Transverse colon (tissue), 4 donors: ENCODE results near the gene RARRES1.

ENCODE experiments used
- POLR2AphosphoS5 ChIP-seq, 3 donors: sonication (generic); formaldehyde crosslinking; IDR thresholded peaks; one replicate each; pipeline ENCODE4 v1.6.1; 2016; ENCODE audit warnings: antibody characterized with exemption in 3 of 3
- TF ChIP-seq, protein P1 (sequence below), 5 experiments: fragments of 200-600 bp in 3 of 5; fragments of 450-650 bp in 2 of 5; sonication (generic) in 3 of 5; IDR thresholded peaks; 1 replicate in 2 of 5; 2 replicates in 3 of 5; pipeline ENCODE4 v1.5.1; 2016 to 2017; ENCODE audit warnings: antibody characterized with exemption in 5 of 5, inconsistent platforms in 3 of 5, mild to moderate bottlenecking in 2 of 5, moderate library complexity in 1 of 5

DNA sequence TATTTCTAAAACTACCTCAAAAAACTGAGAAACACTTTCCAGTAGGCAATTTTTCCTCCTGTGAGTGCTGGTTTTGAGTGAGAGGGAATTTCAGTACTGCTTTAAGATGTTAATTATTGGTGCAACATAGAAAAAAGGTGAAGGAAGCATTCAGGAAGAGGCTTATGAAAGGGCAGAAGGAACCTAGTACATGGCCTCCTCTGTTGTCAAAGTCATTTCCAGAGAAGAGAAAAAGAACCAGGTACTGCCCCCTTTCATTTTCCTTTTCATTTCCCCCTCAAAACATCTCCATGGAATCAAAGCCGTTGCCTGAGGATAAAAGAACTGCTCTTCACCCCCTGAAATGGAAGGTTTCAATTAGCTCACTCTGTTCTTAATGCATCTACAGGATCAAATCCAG is 19.8 kb downstream of the RARRES1 start:
- TF ChIP-seq POLR2AphosphoS5 (IDR thresholded peaks at IDR 0.05): no peak
- TF ChIP-seq, protein P1, sequence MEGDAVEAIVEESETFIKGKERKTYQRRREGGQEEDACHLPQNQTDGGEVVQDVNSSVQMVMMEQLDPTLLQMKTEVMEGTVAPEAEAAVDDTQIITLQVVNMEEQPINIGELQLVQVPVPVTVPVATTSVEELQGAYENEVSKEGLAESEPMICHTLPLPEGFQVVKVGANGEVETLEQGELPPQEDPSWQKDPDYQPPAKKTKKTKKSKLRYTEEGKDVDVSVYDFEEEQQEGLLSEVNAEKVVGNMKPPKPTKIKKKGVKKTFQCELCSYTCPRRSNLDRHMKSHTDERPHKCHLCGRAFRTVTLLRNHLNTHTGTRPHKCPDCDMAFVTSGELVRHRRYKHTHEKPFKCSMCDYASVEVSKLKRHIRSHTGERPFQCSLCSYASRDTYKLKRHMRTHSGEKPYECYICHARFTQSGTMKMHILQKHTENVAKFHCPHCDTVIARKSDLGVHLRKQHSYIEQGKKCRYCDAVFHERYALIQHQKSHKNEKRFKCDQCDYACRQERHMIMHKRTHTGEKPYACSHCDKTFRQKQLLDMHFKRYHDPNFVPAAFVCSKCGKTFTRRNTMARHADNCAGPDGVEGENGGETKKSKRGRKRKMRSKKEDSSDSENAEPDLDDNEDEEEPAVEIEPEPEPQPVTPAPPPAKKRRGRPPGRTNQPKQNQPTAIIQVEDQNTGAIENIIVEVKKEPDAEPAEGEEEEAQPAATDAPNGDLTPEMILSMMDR (IDR thresholded peaks at IDR 0.05): no peak
